GM18519 (cell line): ENCODE results near the gene ATG101.

Experiments used
- ATAC-seq: cut with Tn5 transposase; IDR thresholded peaks from one replicate; pipeline ENCODE4 v1.9.1; 2021; ENCODE audit warnings: mild to moderate bottlenecking, moderate library complexity; ENCODE audit not compliant: unreplicated experiment, low FRiP score

The ATG101 gene

GRCh38 chr12:52074971-52075724 is 5.4 kb downstream of the ATG101 start:
- ATAC-seq = no peak

DNA sequence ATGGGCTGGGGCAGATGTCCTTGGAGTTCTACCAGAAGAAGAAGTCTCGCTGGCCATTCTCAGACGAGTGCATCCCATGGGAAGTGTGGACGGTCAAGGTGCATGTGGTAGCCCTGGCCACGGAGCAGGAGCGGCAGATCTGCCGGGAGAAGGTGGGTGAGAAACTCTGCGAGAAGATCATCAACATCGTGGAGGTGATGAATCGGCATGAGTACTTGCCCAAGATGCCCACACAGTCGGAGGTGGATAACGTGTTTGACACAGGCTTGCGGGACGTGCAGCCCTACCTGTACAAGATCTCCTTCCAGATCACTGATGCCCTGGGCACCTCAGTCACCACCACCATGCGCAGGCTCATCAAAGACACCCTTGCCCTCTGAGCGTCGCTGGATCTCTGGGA is 7.0 kb downstream of the ATG101 start:
- ATAC-seq = no peak

DNA sequence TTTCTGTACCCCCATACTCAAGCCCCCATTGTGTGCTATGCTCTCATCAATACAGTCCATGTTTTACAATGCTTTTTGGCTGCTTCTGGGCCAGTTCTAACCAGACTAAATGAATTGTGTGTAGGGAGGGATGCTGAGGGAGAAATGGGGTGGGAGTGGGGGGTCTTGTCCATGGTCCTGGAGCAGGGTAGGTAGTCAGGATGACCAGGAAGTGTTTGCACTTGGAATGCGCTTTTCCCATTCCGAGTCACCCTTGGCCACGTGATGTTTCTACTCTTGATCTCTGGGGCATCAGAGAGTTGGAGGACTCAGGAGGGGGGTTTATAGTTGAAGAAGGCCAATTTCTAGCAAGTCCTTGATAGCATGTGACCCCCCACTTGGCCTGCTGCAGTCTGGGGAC is 8.5 kb downstream of the ATG101 start:
- no peak for ATAC-seq

- no peak for ATAC-seq
These were observed 10.0 kb downstream of the ATG101 start, which contains the start of gene SMIM41 for GRCh38 chr12:52079576-52080402. Gene SMIM41 (plus strand): TSS chr12:52079704. CDS start chr12:52079780, 76 bp downstream.

DNA sequence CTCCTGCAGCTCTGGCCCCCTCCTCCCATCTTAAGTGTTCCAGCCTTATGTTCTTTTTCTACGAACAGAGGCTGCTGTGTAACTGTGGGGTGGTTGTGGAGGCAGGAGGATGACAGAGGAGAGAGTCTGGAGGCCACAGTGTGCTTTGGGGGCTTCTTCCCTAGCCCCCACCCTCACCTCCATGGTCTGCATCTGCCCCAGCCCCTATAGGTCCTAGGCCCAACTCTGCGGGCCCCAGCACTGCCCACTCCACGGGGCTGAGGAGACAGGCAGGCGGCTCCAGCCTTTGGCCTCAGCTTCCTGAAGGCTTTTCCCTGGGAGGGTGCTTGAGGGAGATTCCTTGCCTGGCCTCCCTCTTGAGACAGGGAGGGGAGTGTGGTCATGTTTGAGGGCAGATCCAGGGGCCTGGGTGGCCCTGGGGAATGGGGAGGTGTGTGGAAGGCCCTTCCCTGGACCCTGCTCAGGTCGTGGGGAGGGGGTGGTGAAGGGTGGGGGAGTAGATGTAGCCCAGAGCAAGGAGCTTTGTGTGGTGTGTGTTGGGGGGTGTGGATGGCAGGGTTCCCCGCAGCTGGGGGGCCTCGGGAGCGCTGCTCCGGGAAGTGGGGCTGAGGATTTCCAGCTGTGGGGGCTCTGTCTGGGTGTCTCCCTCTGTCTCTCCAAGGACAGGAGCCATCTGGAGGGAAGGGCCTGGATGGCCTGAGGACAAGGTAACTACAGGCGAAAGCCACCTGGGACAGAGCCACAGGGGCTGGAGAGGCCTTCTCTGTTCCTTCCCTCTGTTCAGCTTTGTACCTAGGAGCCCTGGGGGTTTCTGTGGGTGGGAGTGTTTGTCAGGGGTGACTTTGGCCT is 10.8 kb downstream of the ATG101 start:
- no peak for ATAC-seq

- ATAC-seq = no peak
These were observed 11.5 kb downstream of the ATG101 start for GRCh38 chr12:52081263-52081733.

DNA sequence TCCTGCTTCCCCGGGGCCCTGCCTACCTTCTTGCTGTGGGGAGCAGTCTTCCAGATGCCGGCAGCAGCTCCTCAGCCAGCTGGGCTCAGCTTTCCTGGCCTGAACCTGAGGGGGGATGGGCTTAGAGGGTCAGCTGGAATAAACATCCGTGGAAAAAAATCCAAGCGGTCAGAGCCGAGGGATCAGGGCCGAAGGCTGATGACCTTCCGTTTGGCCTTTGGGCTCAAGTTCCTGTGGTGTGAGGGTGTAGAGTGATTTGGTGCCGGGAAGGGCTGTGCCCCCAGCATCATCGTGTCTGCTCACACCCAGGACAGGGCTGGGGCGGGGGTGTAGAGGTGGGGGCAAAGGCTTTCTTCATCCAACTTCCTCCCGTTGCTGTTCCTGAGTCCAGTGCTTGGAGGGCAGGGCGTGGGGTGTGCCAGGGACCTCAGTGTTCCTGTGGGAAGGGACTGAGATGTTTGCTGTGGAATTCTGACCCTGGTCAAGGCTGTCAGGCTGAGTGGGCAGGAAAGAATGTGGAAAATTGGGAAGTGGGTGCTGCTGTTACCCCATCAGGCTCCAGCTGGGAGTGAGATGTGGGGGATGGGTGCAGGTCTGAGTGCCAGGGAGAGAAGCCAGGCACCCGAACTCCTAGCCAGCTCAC is 12.4 kb downstream of the ATG101 start:
- no peak for ATAC-seq

DNA sequence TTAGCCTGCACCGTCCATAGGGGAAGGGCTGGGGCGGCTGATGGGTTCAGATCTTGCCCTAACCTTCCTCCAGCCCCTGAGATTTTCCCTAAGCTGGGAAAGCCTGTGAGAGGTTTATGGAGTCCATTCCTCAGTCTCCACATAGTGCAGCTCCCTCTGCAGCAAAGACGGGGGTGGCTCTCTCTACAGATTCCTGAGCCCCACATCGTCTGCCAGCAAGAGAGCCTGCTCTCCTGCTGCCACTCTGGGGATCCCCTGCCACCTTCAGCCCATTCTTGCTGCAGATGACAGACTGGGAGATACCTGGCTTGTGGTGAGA is 12.8 kb downstream of the ATG101 start:
- ATAC-seq = no peak

DNA sequence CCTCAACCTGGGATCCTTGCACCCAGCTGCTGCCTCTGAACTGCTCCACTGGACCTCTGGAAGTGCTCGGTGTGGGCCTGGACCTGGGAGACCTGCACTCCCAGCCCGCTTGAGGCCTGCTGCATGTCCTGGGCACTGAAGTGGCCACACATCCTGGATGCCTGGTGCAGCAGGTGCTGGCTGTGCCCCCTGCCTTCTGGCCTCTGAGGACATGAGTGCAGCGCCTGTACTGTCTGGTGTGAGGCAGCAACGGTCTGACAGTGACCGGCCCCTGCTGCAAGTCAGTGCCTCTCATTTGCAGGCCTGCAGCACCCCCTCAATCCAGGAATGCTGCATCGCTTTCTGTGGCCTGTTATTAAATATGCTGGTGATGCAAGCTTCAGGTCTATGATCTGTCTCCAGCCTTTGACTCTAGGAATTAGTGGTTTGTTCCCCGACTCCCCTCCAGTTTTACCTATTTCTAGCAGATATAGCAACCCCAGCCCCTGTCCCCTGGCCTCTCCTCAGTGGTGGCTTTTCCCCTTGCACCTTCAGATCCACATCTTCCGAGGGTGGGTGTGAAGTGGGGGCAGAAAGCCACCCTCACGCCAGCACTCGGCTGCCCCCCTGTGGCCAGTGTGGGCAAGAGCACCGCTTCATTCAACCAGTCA is 13.3 kb downstream of the ATG101 start:
- ATAC-seq = no peak

DNA sequence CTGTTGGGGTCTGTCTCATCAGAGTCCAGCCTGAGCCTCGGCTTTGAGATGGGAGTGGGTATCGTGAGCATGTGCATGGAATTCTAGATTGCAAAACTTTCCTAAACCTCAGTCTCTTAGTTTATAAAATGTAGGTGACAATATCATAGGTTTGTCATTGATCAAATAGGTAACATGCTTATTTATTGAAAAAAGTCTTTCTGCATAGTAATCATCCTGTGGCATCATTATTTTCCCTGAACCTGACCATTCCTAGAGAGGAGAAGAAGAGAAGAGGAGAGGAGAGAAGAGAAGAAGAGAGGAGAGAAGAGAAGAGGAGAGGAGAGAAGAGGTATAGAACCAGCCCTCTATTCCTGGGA is 13.8 kb downstream of the ATG101 start:
- no peak for ATAC-seq

DNA sequence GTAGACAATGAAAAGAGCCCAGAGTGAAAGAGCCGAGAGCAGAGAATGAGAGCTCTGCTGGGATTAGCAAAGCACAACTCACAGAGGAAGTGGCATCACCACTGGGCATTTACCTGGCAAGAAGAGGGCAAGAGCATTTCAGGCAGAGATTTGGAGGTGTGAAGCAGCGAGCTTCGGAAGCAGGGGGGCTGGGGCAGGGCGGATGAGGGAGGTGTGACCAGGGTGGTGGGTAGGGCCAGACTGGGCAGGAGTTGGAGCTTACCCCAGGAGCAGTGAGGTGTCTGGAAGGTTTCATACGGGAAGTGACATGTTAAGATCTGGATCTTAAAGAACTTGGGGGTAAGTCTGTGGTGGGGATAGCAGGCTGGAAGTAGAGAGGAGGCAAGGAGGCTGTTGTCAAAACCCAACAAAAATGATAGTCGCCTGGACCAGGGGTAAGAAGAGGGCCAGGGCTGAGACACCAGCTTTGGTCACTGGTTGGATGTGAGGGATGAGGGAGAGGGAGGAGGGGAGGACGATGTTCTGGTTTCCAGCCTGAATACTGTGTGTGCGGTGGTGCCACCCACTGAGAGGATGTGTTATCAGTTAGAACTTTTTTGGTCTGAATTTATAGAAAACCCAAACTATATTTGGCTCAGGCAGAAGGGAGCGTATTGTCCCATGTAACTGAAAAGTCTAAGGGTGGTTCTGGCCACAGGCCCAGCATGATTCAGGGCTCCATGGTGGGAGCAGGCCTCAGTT is 14.9 kb downstream of the ATG101 start:
- ATAC-seq = no peak

GRCh38 chr12:52085682-52086180 is 16.0 kb downstream of the ATG101 start:
- ATAC-seq = no peak

GRCh38 chr12:52086366-52086765 is 16.6 kb downstream of the ATG101 start:
- no peak for ATAC-seq

- ATAC-seq = no peak
These were observed 17.4 kb downstream of the ATG101 start for GRCh38 chr12:52086944-52087835.

DNA sequence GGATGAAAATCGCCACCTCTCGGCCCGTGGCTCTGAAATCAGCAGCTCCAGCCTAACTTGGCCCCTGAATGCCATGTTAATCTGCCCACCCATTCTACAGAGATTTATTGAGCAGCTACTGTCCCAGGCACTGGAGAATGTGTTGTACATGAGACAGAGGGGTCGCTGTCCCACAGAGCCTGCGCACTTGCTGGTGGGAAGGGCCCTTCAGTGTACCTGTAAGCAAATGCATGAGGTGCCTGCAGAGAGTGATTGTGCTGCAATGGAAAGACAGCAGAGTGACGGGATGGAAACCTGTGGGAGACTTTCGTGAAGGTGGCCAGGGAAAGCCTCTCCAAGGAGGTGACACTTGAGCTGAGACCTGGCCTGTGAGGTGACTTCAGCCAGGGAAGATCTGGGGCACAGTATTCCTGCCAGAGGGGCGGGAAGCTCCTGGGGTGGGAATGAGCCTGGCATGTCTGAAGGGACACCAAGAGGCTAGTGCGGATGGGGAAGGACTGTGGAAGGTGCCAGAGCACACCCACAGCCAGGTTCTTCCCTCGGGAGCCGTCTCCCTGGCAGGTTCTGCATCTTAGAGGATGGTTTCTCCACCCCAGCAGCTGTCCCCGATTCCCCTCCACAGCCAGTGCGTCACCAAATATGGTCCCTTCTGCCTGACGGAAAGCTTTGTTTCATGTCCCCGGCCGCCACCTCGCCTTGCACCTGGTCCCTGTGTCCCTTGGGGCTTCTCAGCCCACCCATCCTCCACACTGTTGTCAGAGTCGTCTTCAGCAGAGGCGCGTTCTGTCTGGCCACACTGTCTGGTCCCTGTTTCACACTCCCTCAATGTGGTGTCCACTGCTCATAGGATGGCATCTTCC is 18.4 kb downstream of the ATG101 start:
- no peak for ATAC-seq

DNA sequence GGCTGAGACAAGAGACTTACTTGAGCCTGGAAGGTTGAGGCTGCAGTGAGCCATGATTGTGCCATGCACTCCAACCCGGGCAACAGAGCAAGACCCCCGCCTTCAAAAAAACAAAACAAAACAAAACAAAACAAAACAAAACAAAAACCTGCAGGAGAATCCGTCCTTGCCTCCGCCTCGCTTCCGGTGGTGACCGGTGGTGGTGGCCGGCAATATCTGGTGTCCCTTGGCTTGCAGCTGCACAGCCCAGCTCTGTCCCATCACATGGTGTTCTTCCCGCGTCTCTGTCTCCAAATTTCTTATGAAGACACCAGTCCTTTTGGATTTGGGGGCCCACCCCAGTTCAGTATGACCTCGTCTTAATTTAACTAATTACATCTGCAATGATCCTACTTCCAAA is 19.7 kb downstream of the ATG101 start:
- ATAC-seq = no peak

DNA sequence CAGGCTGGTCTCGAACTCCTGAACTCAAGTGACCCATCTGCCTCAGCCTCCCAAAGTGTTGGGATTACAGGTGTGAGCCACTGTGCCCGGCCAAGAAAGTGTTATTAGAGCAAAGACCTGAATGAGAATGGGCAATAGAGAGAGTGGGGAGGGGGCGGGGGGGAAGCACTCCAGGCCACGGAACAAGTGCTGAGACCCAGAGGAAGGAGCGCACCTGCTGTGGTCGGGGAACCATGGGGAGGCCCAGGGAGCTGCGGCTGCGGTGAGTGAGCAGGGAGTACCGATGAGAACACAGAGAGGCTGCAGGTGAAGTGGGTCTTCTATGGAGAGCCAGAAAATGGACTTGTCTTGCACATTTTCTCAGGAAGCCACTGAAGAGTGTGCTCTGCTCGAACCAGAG is 20.5 kb downstream of the ATG101 start:
- ATAC-seq = no peak
